GM12878 (cell line): ENCODE data around the gene NEUROD6. TPM values are rescaled to one million over a fixed set of nuclear protein-coding genes. Genes with fewer than 3 reads are reported as not detected.

Source experiments
- ATAC-seq: fragments of 200-7000 bp; cut with Tn5 transposase; 3 replicates; pipeline ENCODE4 v1.9.1; 2020; ENCODE audit warnings: mild to moderate bottlenecking, moderate library complexity
- BruUV-seq: library from RNA; stranded (reverse); fragments of 400-500 nt; replicated peaks from 2 replicates; lab custom pipeline; 2021; lab: Mats Ljungman, UMichigan
- CTCF ChIA-PET: fragments of 300-600 bp; sonication (Branson Sonifier 250); formaldehyde crosslinking; extraction: SDS; loops from one replicate; lab custom pipeline; 2021; ENCODE audit warnings: inconsistent platforms; lab: Yijun Ruan, JAX
- POLR2A ChIA-PET: fragments of 350-600 bp; formaldehyde crosslinking; extraction: SDS; loops from one replicate; lab custom pipeline; 2021; ENCODE audit warnings: inconsistent platforms; lab: Charles Lee
- RAD21 ChIA-PET: fragments of 300-600 bp; sonication (Branson Sonifier 250); formaldehyde crosslinking; loops from one replicate; lab custom pipeline; 2023; ENCODE audit warnings: antibody characterized with exemption; ENCODE audit not compliant: unreplicated experiment; lab: Charles Lee
- SMC1A ChIA-PET: fragments of 300-600 bp; sonication (Branson Sonifier 250); formaldehyde crosslinking; loops from one replicate; lab custom pipeline; 2023; ENCODE audit not compliant: unreplicated experiment, uncharacterized antibody; lab: Charles Lee
- DNase-seq: peaks from one replicate; pipeline ENCODE4 v3.0.0-alpha.2; 2011; ENCODE audit warnings: low read depth, low spot score
- FAIRE-seq: peaks from 3 replicates; lab custom pipeline; 2011; peaks lifted over from hg19 to GRCh38; lab: Jason Lieb, UNC
- H2AFZ ChIP-seq: 2 replicates; pipeline ENCODE4 v1.6.0; 2011; ENCODE audit warnings: low read depth, low read length, control low read depth; ENCODE audit not compliant: control insufficient read depth
- H3K27ac ChIP-seq: 2 replicates; pipeline ENCODE4 v1.5.1; 2011; ENCODE audit warnings: control low read depth; ENCODE audit not compliant: control insufficient read depth, insufficient read depth
- H3K27me3 ChIP-seq, 2 experiments: replicated peaks in 1 of 2; 2 replicates each; pipeline versions ENCODE4 v1.6.0 to v1.6.1; 2011; ENCODE audit warnings: low read length in 1 of 2; ENCODE audit not compliant: control insufficient read depth in 2 of 2, insufficient read depth in 2 of 2
- H3K36me3 ChIP-seq, 2 experiments: 2 replicates each; pipeline ENCODE4 v1.5.1; 2011; ENCODE audit warnings: low read length in 1 of 2; ENCODE audit not compliant: control insufficient read depth in 2 of 2, insufficient read depth in 2 of 2
- H3K4me1 ChIP-seq: 2 replicates; pipeline ENCODE4 v1.6.1; 2011; ENCODE audit warnings: mild to moderate bottlenecking, low read length, moderate library complexity, mixed read lengths; ENCODE audit not compliant: control insufficient read depth, insufficient read depth
- H3K4me2 ChIP-seq: 2 replicates; pipeline ENCODE4 v1.6.0; 2011; ENCODE audit warnings: control low read depth; ENCODE audit not compliant: control insufficient read depth, insufficient read depth
- H3K4me3 ChIP-seq: fragments of 200-600 bp; sonication (generic); 2 replicates; pipeline ENCODE4 v1.5.1; 2016
- H3K79me2 ChIP-seq: 2 replicates; pipeline ENCODE4 v1.6.0; 2011; ENCODE audit warnings: low read length; ENCODE audit not compliant: control insufficient read depth, insufficient read depth
- H3K9ac ChIP-seq: 2 replicates; pipeline ENCODE4 v1.8.0; 2011; ENCODE audit warnings: low read length, control low read depth, mixed read lengths; ENCODE audit not compliant: control insufficient read depth, insufficient read depth
- H3K9me3 ChIP-seq: replicated peaks from 3 replicates; pipeline ENCODE4 v1.5.1; 2011; ENCODE audit warnings: mild to moderate bottlenecking, low read length; ENCODE audit not compliant: control insufficient read depth, insufficient read depth
- H4K20me1 ChIP-seq: 2 replicates; pipeline ENCODE4 v1.6.0; 2011; ENCODE audit not compliant: control insufficient read depth, insufficient read depth
- ATF3 ChIP-seq: IDR thresholded peaks from 2 replicates; pipeline ENCODE4 v1.6.1; 2011; ENCODE audit warnings: low read depth, mild to moderate bottlenecking, low read length, moderate library complexity, borderline replicate concordance; ENCODE audit errors: extremely low read depth
- ATF7 ChIP-seq: fragments of 450-650 bp; IDR thresholded peaks from 2 replicates; pipeline ENCODE4 v1.6.1; 2016; ENCODE audit warnings: low read depth, mild to moderate bottlenecking
- CEBPB ChIP-seq, 2 experiments: fragments of 150-350 bp in 1 of 2; IDR thresholded peaks; 2 replicates each; pipeline ENCODE4 v1.6.1; 2012 to 2014; ENCODE audit warnings: low read depth in 2 of 2, low read length in 2 of 2, borderline replicate concordance in 1 of 2, inconsistent platforms in 1 of 2
- CHD2 ChIP-seq: IDR thresholded peaks from 2 replicates; pipeline ENCODE4 v1.6.1; 2011; ENCODE audit warnings: low read depth, low read length, improper control_type of control experiment, borderline replicate concordance
- EED ChIP-seq: sonication (generic); IDR thresholded peaks from 2 replicates; pipeline ENCODE4 v1.6.1; 2016; ENCODE audit warnings: antibody characterized with exemption, low read depth
- HDAC6 ChIP-seq: fragments of 200-600 bp; sonication (generic); IDR thresholded peaks from one replicate; pipeline ENCODE4 v1.8.0; 2017; ENCODE audit warnings: antibody characterized with exemption; ENCODE audit not compliant: unreplicated experiment
- JUNB ChIP-seq: IDR thresholded peaks from 2 replicates; pipeline ENCODE4 v1.6.1; 2016; ENCODE audit warnings: antibody characterized with exemption, mild to moderate bottlenecking
- MAX ChIP-seq: IDR thresholded peaks from 2 replicates; pipeline ENCODE4 v1.6.1; 2012; ENCODE audit warnings: low read depth, low read length, improper control_type of control experiment
- PAX5 ChIP-seq: IDR thresholded peaks from 2 replicates; pipeline ENCODE4 v1.6.1; 2011; ENCODE audit warnings: low read depth, low read length, borderline replicate concordance
- PBX3 ChIP-seq: IDR thresholded peaks from 2 replicates; pipeline ENCODE4 v1.6.1; 2011; ENCODE audit warnings: mild to moderate bottlenecking, low read depth, low read length, moderate library complexity; ENCODE audit not compliant: insufficient replicate concordance
- RBBP5 ChIP-seq: fragments of 200-600 bp; sonication (generic); conservative IDR thresholded peaks from 2 replicates; pipeline ENCODE4 v1.6.1; 2016
- REST ChIP-seq: IDR thresholded peaks from 2 replicates; pipeline ENCODE4 v1.6.1; 2012; ENCODE audit warnings: mild to moderate bottlenecking, low read depth, low read length
- SMC3 ChIP-seq: IDR thresholded peaks from 2 replicates; pipeline ENCODE4 v1.6.1; 2011; ENCODE audit warnings: low read length, improper control_type of control experiment, borderline replicate concordance
- YY1 ChIP-seq: IDR thresholded peaks from 2 replicates; pipeline ENCODE4 v1.6.1; 2011; ENCODE audit warnings: low read depth, mild to moderate bottlenecking, low read length
- ZBTB11 ChIP-seq: fragments of 450-650 bp; formaldehyde crosslinking; IDR thresholded peaks from 2 replicates; pipeline ENCODE4 v1.5.0; 2022; ENCODE audit warnings: mild to moderate bottlenecking, missing genetic modification characterization
- ZNF274 ChIP-seq: IDR thresholded peaks from one replicate; pipeline ENCODE4 v1.8.0; 2011; ENCODE audit not compliant: insufficient read length, insufficient read depth
- ZNF622 ChIP-seq: fragments of 450-650 bp; IDR thresholded peaks from 2 replicates; pipeline ENCODE4 v1.6.1; 2017; ENCODE audit warnings: mild to moderate bottlenecking, inconsistent platforms
- WGBS: methylation state at CpG from one replicate; pipeline ENCODE4 v1.1.6; 2016; ENCODE audit warnings: low lambda C conversion rate; ENCODE audit not compliant: insufficient replicate concordance, insufficient coverage; ENCODE audit errors: missing lambda C conversion rate; 5-methylcytosine and 5-hydroxymethylcytosine counted together
- in situ Hi-C: fragments of 300-500 bp; cut with MboI; formaldehyde crosslinking; loops from 9 replicates; pipeline ENCODE4 v1.14.3; 2018; ENCODE audit warnings: mixed read lengths
- intact Hi-C: fragments of 100-400 bp; cut with micrococcal nuclease; formaldehyde crosslinking; loops from one replicate; pipeline ENCODE4 v1.14.2; 2022; ENCODE audit not compliant: unreplicated experiment
- polyA plus RNA-seq, 11 experiments: library from polyadenylated mRNA; depleted of rRNA in 4 of 11; unstranded in 6 of 11; stranded (reverse) in 5 of 11; fragments of >200 nt; fragmentation: Nextera tagmentation in 4 of 11; fragmentation: Illumina TruSeq in 1 of 11; extraction: Ambion mirVana in 4 of 11; extraction: Trizol in 1 of 11; gene quantifications; 1 replicate in 1 of 11; 2 replicates in 10 of 11; pipeline versions ENCODE4 v1.2.1 to v1.2.3, GENCODE V29; 2011 to 2016; ENCODE audit warnings: inconsistent platforms in 2 of 11, missing spikeins in 2 of 11, low read depth in 1 of 11
- total RNA-seq, 4 experiments: library from RNA; depleted of rRNA in 3 of 4; stranded (reverse); fragments of >200 nt in 3 of 4; fragmentation: Illumina TruSeq in 1 of 4; extraction: Trizol in 1 of 4; gene quantifications; 2 replicates each; pipeline versions ENCODE4 v1.2.1 to v1.2.3, GENCODE V29; 2013 to 2021

The NEUROD6 gene
- total and polyA plus RNA-seq, 10 of the 15 experiments (the other 5 are each of a cell fraction or from before 2014, with no cell fraction given): not detected

GRCh38 chr7:31315758-31316157 is 24.8 kb downstream of the NEUROD6 start:
- Histone ChIP-seq H3K4me2 (no peak overlapping the region), H3K27ac (no peak overlapping the region), H3K9ac (no peak overlapping the region), H3K4me1 (no peaks in the 10 kb centered on the region), H2AFZ (no peak overlapping the region), H4K20me1 (no peaks in the 10 kb centered on the region), H3K79me2 (no peaks in the 10 kb centered on the region), H3K4me3 (no peak overlapping the region), H3K27me3 (no peaks in the 10 kb centered on the region; a peak in 1 of 4 replicates), H3K36me3 (no peaks in the 10 kb centered on the region), H3K9me3 (no peaks in the 10 kb centered on the region)
- ChIA-PET CTCF (no interaction called here), RAD21 (no interaction called here), SMC1A (no interaction called here), POLR2A (no interaction called here)
- DNase-seq (no peak), ATAC-seq (no peak), FAIRE-seq (no peak)
- no TSS peak for BruUV-seq
- intact Hi-C loops (no loop called here), in situ Hi-C loops (no loop called here)
- 6% methylated on average over 1 of the region's 1 CpG for WGBS
- TF ChIP-seq SMC3: no peak
- TF ChIP-seq REST: no peak
- TF ChIP-seq ZNF274: no peak
- no peak for TF ChIP-seq CHD2
- no peak for TF ChIP-seq ZBTB11 (CRISPR knock-in tag)
- TF ChIP-seq JUNB: no peak
- TF ChIP-seq ZNF622: no peak
- TF ChIP-seq PAX5: no peak
- no peak for TF ChIP-seq EED
- no peak for TF ChIP-seq HDAC6
- no peak for TF ChIP-seq RBBP5
- no peak for TF ChIP-seq PBX3
- TF ChIP-seq ATF3: no peak
- TF ChIP-seq YY1: no peak
- no peak for TF ChIP-seq ATF7
- no peak for TF ChIP-seq MAX
- no peak for TF ChIP-seq CEBPB (IDR thresholded peaks at IDR 0.05; ENCODE audit: borderline replicate concordance in 1 of 2, low read depth in 2 of 2, low read length in 2 of 2)
